Lung (tissue), 12 donors: ENCODE results near the gene FAM98A. TPM values are rescaled to one million over a fixed set of nuclear protein-coding genes. Genes with fewer than 3 reads are reported as not detected.
A peak's percentile ranks its signal among the peaks of the same experiment; 100 is the strongest.

Source experiments
- ATAC-seq: fragments of 200-7000 bp; cut with Tn5 transposase; one replicate; pipeline ENCODE4 v1.9.1; 2020; ENCODE audit warnings: moderate number of reproducible peaks; ENCODE audit not compliant: insufficient read depth, low FRiP score
- DNase-seq, 3 donors: peaks; one replicate each; pipeline ENCODE4 v3.0.0-alpha.2; 2013 to 2017
- H3K27ac ChIP-seq, 2 donors: one replicate each; pipeline ENCODE4 v1.5.1; 2013; ENCODE audit warnings: mild to moderate bottlenecking in 2 of 2, moderate library complexity in 2 of 2, control low read depth in 1 of 2, inconsistent platforms in 1 of 2, low read depth in 1 of 2, low read length in 1 of 2
- H3K27me3 ChIP-seq, 3 donors: one replicate each; pipeline ENCODE4 v1.5.1; 2013; ENCODE audit warnings: low read length in 2 of 3; ENCODE audit not compliant: control insufficient read depth in 3 of 3, insufficient read depth in 3 of 3
- H3K36me3 ChIP-seq, 4 donors: one replicate each; pipeline ENCODE4 v1.5.1; 2013; ENCODE audit warnings: low read length in 4 of 4, mild to moderate bottlenecking in 1 of 4, moderate library complexity in 1 of 4; ENCODE audit not compliant: control insufficient read depth in 4 of 4, insufficient read depth in 4 of 4
- H3K4me1 ChIP-seq, 5 donors: one replicate each; pipeline ENCODE4 v1.5.1; 2013; ENCODE audit warnings: low read length in 5 of 5, mild to moderate bottlenecking in 2 of 5, moderate library complexity in 1 of 5; ENCODE audit not compliant: control insufficient read depth in 5 of 5, insufficient read depth in 5 of 5
- H3K4me3 ChIP-seq: one replicate; pipeline ENCODE4 v1.5.1; 2013; ENCODE audit warnings: mild to moderate bottlenecking, control low read depth, moderate library complexity
- H3K9ac ChIP-seq, 2 donors: one replicate each; pipeline ENCODE4 v1.5.1; 2013; ENCODE audit warnings: low read length in 2 of 2, control low read depth in 1 of 2; ENCODE audit not compliant: insufficient read depth in 1 of 2
- H3K9me3 ChIP-seq, 4 donors: one replicate each; pipeline ENCODE4 v1.5.1; 2013; ENCODE audit warnings: low read length in 3 of 4, mild to moderate bottlenecking in 1 of 4, moderate library complexity in 1 of 4; ENCODE audit not compliant: control insufficient read depth in 4 of 4, insufficient read depth in 3 of 4
- WGBS, 2 donors: extraction: QIAGEN DNeasy Blood & Tissue Kit; methylation state at CpG; one replicate each; pipeline ENCODE4 v1.1.7; 2013; 5-methylcytosine and 5-hydroxymethylcytosine counted together
- polyA plus RNA-seq, 2 donors: library from polyadenylated mRNA; stranded (reverse); fragments of 200-250 nt; gene quantifications; one replicate each; pipeline ENCODE4 v1.2.1, GENCODE V29; 2013
- total RNA-seq, 2 donors: library from RNA; depleted of rRNA in 1 of 2; stranded (reverse); fragments of >200 nt in 1 of 2; gene quantifications; one replicate each; pipeline ENCODE4 v1.2.1, GENCODE V29; 2014 to 2021
- TF ChIP-seq, protein P1 (sequence below): IDR thresholded peaks from 2 replicates; pipeline ENCODE4 v1.5.1; 2012; ENCODE audit warnings: mild to moderate bottlenecking; ENCODE audit errors: control extremely low read depth, extremely low read depth
- donor health status: control.
- donor health status: control.
- donor health status: Bipolar disorder and iron deficiency.
- donor health status: healthy.
- donor health status: DM: yes; HTN: yes; CAD: no.

FAM98A gene
- total and polyA plus RNA-seq, 4 donors: 14.9 to 33.9 (median 28.0) TPM

DNA sequence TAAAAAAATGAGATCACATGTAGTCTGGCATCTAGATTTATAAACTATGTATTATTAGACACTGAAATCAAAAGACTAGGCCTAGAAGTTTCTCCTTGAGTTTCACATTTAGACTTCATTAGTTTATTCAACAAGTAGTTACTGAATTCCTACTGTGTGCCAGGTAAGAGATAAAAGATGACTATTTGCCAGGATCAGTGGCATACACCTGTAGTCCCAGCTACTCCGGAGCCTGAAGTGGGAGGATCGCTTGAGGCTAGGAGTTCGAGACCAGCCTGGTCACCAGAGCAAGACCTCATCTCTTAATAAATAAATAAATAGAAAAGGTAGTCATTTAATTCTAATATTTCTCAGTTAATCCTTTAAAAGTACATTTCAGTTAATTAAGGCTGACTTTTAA, 2.1 kb downstream of the FAM98A start:
- no peak overlapping the region for H3K9ac ChIP-seq

GRCh38 chr2:33595385-33595784, 3.7 kb downstream of the FAM98A start:
- H3K4me3 ChIP-seq: no peak overlapping the region

More for the DNA sequence above, 2.1 kb downstream of the FAM98A start:
- DNase-seq (no peak), ATAC-seq (no peak)
- 63 to 79% methylated on average over 3 of the region's 3 CpGs for WGBS, 2 donors
- Histone ChIP-seq H3K27ac (no peak overlapping the region), H3K27me3 (no peaks in the 10 kb centered on the region), H3K4me1 (peaks cover 2 to 17% (median 3%) of the 10 kb centered on the region in 5 donors), H3K4me3 (no peak overlapping the region), H3K9me3 (no peaks in the 10 kb centered on the region), H3K36me3 (peaks cover 7 to 13% (median 9%) of the 10 kb centered on the region in 4 donors)
- TF ChIP-seq, protein P1, sequence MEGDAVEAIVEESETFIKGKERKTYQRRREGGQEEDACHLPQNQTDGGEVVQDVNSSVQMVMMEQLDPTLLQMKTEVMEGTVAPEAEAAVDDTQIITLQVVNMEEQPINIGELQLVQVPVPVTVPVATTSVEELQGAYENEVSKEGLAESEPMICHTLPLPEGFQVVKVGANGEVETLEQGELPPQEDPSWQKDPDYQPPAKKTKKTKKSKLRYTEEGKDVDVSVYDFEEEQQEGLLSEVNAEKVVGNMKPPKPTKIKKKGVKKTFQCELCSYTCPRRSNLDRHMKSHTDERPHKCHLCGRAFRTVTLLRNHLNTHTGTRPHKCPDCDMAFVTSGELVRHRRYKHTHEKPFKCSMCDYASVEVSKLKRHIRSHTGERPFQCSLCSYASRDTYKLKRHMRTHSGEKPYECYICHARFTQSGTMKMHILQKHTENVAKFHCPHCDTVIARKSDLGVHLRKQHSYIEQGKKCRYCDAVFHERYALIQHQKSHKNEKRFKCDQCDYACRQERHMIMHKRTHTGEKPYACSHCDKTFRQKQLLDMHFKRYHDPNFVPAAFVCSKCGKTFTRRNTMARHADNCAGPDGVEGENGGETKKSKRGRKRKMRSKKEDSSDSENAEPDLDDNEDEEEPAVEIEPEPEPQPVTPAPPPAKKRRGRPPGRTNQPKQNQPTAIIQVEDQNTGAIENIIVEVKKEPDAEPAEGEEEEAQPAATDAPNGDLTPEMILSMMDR: no peak

DNA sequence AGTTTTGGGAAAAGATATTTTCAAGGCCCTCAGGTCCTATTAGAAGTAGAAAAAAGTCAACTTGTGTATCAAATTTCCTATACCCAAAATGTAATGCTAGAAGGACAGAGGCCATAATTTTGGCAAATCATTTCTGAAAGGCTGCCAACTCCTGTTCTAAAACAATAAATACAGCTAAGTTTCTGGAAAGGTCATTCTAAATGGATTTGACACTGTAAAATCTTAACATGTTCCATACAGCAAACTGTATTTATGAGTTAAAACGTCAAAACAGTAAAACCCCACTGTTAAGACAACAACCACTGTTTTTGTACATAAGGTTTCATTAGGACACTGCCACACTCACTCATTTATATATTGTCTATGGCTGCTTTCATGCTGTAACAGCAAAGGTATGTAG, 9.7 kb downstream of the FAM98A start:
- DNase-seq (peak in 2 of 3 donors; percentile 74 to 78), ATAC-seq (no peak)
- Histone ChIP-seq H3K4me1 (peaks cover 0 to 29% (median 5%) of the 10 kb centered on the region in 5 donors), H3K9me3 (no peaks in the 10 kb centered on the region), H3K36me3 (peaks cover 8 to 20% (median 16%) of the 10 kb centered on the region in 4 donors), H3K27me3 (no peaks in the 10 kb centered on the region), H3K27ac (no peak overlapping the region), H3K4me3 (no peak overlapping the region), H3K9ac (peak overlapping the region in 1 of 2 donors; percentile 11)
- TF ChIP-seq, protein P1: no peak
- 68 to 72% methylated on average over 1 of the region's 1 CpG for WGBS, 2 donors

More at GRCh38 chr2:33595385-33595784, 3.7 kb downstream of the FAM98A start:
- Histone ChIP-seq H3K27me3 (no peaks in the 10 kb centered on the region), H3K4me1 (peaks cover 2 to 21% (median 3%) of the 10 kb centered on the region in 5 donors), H3K9ac (no peak overlapping the region), H3K27ac (no peak overlapping the region), H3K9me3 (no peaks in the 10 kb centered on the region), H3K36me3 (peaks cover 7 to 14% (median 10%) of the 10 kb centered on the region in 4 donors)
- TF ChIP-seq, protein P1: no peak
- ATAC-seq (no peak), DNase-seq (no peak)
- WGBS, 2 donors: 62 to 83% methylated on average over 3 of the region's 3 CpGs

GRCh38 chr2:33588232-33588631, 10.9 kb downstream of the FAM98A start:
- TF ChIP-seq, protein P1: no peak
- Histone ChIP-seq H3K4me1 (peaks cover 0 to 29% (median 5%) of the 10 kb centered on the region in 5 donors), H3K36me3 (peaks cover 11 to 23% (median 17%) of the 10 kb centered on the region in 4 donors), H3K9ac (no peak overlapping the region), H3K27ac (no peak overlapping the region), H3K9me3 (no peaks in the 10 kb centered on the region), H3K27me3 (no peaks in the 10 kb centered on the region), H3K4me3 (no peak overlapping the region)
- DNase-seq: no peak
- 71 to 91% methylated on average over 2 of the region's 2 CpGs for WGBS, 2 donors
- ATAC-seq: no peak
